ENCODE measurements around the gene C11orf86.
"Not testable (repeated sequence)": the region's sequence is repeated elsewhere in the genome, so short reads cannot be mapped to it uniquely, and the experiment has no call there.

Gene C11orf86

GRCh38 chr11:66974724-66975404 is at the start of gene C11orf86:
TSS of gene C11orf86 (plus strand) at chr11:66975304. CDS start at chr11:66975363, 59 bp downstream.
- DNase-seq: no peak

- DNase-seq: no peak
These were observed 45.4 kb upstream of the C11orf86 start for GRCh38 chr11:66929753-66930152.

- DNase-seq: no peak
These were observed 42.6 kb upstream of the C11orf86 start for GRCh38 chr11:66932543-66932942.

GRCh38 chr11:66933531-66933930 is 41.6 kb upstream of the C11orf86 start:
- no peak for DNase-seq

GRCh38 chr11:66934950-66935779 is 39.9 kb upstream of the C11orf86 start:
- no peak for DNase-seq

- DNase-seq: no peak
These were observed 38.8 kb upstream of the C11orf86 start for GRCh38 chr11:66936311-66936711.

GRCh38 chr11:66937193-66937733 is 37.8 kb upstream of the C11orf86 start:
- DNase-seq: no peak

- no peak for DNase-seq
These were observed 36.4 kb upstream of the C11orf86 start for GRCh38 chr11:66938582-66939135.

GRCh38 chr11:66950112-66950535 is 25.0 kb upstream of the C11orf86 start:
- no peak for DNase-seq

- no peak for DNase-seq
These were observed 24.0 kb upstream of the C11orf86 start for GRCh38 chr11:66951135-66951534.

GRCh38 chr11:66951927-66952337 is 23.2 kb upstream of the C11orf86 start:
- peak; percentile 39 for DNase-seq

- no peak for DNase-seq
These were observed 21.8 kb upstream of the C11orf86 start for GRCh38 chr11:66953081-66953833.

- DNase-seq: no peak
These were observed 18.3 kb upstream of the C11orf86 start for GRCh38 chr11:66956689-66957290.

GRCh38 chr11:66957971-66958231 is 17.2 kb upstream of the C11orf86 start:
- DNase-seq: peak; percentile 69

GRCh38 chr11:66958232-66958955 is 16.7 kb upstream of the C11orf86 start, which contains the start of gene PC:
TSS of gene PC (minus strand) at chr11:66958383. CDS start at chr11:66872159, 86,224 bp downstream.
- DNase-seq: peak; percentile 96

GRCh38 chr11:66958956-66959274 is 16.2 kb upstream of the C11orf86 start:
- no peak for DNase-seq

GRCh38 chr11:66961691-66962213 is 13.4 kb upstream of the C11orf86 start:
- DNase-seq: not testable (repeated sequence)

GRCh38 chr11:66962247-66962646 is 12.9 kb upstream of the C11orf86 start:
- no peak for DNase-seq

- DNase-seq: no peak
These were observed 12.3 kb upstream of the C11orf86 start for GRCh38 chr11:66962801-66963200.

- DNase-seq: no peak
These were observed 10.6 kb upstream of the C11orf86 start for GRCh38 chr11:66964495-66964894.

GRCh38 chr11:66966351-66966750 is 8.8 kb upstream of the C11orf86 start:
- no peak for DNase-seq

All from NCI-H1694 treated with DMSO at 0.1 percent for 48 hours (cell line).